Colonic mucosa (tissue), 4 donors: ENCODE data around the gene AFP. TPM values are rescaled to one million over a fixed set of nuclear protein-coding genes. Genes with fewer than 3 reads are reported as not detected.

Experiments used
- DNase-seq: peaks from one replicate; pipeline ENCODE4 v3.0.0-alpha.2; 2020
- H3K27ac ChIP-seq: fragments of 200-600 bp; one replicate; pipeline ENCODE4 v1.8.0; 2021
- H3K27me3 ChIP-seq: fragments of 200-600 bp; one replicate; pipeline ENCODE4 v1.8.0; 2021
- H3K36me3 ChIP-seq: fragments of 200-600 bp; one replicate; pipeline ENCODE4 v1.8.0; 2021
- H3K4me1 ChIP-seq: fragments of 200-600 bp; one replicate; pipeline ENCODE4 v1.8.0; 2021; ENCODE audit warnings: mild to moderate bottlenecking
- H3K4me3 ChIP-seq: fragments of 200-600 bp; one replicate; pipeline ENCODE4 v1.8.0; 2021
- H3K9ac ChIP-seq, 2 donors: one replicate each; pipeline ENCODE4 v1.7.0; 2013; ENCODE audit warnings: control low read depth in 2 of 2, low read depth in 2 of 2, low read length in 2 of 2
- H3K9me3 ChIP-seq: fragments of 200-600 bp; one replicate; pipeline ENCODE4 v1.8.0; 2021
- CTCF ChIP-seq: fragments of 200-600 bp; IDR thresholded peaks from one replicate; pipeline ENCODE4 v1.8.0; 2022; ENCODE audit warnings: antibody characterized with exemption, mild to moderate bottlenecking
- intact Hi-C: fragments of 100-400 bp; cut with DNase I; formaldehyde crosslinking; loops from one replicate; pipeline ENCODE4 v1.14.1; 2022
- total RNA-seq, 2 donors: library from RNA; stranded (reverse); fragmentation: NEBNext Ultra II Directional in 1 of 2; extraction: Animal tissue kit (Norgen Biotek cat#: 25700) in 1 of 2; gene quantifications; one replicate each; pipeline ENCODE4 v1.2.1, GENCODE V29; 2021
- donor health status: healthy.
- donor health status: DM: no; HTN: no; CAD: no.
- donor health status: DM: no; HTN: no; CAD: no.

Gene AFP
- total RNA-seq, 2 donors from 2014 or later = 0.48 to 4.6 TPM

DNA sequence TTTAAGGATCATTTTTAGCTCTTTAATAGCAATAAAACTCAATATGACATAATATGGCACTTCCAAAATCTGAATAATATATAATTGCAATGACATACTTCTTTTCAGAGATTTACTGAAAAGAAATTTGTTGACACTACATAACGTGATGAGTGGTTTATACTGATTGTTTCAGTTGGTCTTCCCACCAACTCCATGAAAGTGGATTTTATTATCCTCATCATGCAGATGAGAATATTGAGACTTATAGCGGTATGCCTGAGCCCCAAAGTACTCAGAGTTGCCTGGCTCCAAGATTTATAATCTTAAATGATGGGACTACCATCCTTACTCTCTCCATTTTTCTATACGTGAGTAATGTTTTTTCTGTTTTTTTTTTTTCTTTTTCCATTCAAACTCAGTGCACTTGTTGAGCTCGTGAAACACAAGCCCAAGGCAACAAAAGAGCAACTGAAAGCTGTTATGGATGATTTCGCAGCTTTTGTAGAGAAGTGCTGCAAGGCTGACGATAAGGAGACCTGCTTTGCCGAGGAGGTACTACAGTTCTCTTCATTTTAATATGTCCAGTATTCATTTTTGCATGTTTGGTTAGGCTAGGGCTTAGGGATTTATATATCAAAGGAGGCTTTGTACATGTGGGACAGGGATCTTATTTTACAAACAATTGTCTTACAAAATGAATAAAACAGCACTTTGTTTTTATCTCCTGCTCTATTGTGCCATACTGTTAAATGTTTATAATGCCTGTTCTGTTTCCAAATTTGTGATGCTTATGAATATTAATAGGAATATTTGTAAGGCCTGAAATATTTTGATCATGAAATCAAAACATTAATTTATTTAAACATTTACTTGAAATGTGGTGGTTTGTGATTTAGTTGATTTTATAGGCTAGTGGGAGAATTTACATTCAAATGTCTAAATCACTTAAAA is 16.6 kb upstream of the AFP start:
- Histone ChIP-seq H3K27ac (no peak overlapping the region), H3K36me3 (no peaks in the 10 kb centered on the region), H3K9ac (no peak overlapping the region), H3K27me3 (no peaks in the 10 kb centered on the region), H3K4me1 (no peaks in the 10 kb centered on the region), H3K4me3 (no peak overlapping the region), H3K9me3 (no peaks in the 10 kb centered on the region)
- intact Hi-C loops = no loop called here
- TF ChIP-seq CTCF = no peak
- DNase-seq = no peak

- H3K9ac ChIP-seq = no peak overlapping the region
- no peak overlapping the region for H3K27ac ChIP-seq
- no peak overlapping the region for H3K4me3 ChIP-seq
- no peaks in the 10 kb centered on the region for H3K27me3 ChIP-seq
- H3K4me1 ChIP-seq = no peaks in the 10 kb centered on the region
- H3K36me3 ChIP-seq = no peaks in the 10 kb centered on the region
- TF ChIP-seq CTCF = no peak
- intact Hi-C loops = no loop called here
- no peaks in the 10 kb centered on the region for H3K9me3 ChIP-seq
- DNase-seq = no peak
These were observed 15.4 kb upstream of the AFP start for GRCh38 chr4:73420615-73421014.

GRCh38 chr4:73421708-73422457 is 14.1 kb upstream of the AFP start:
- no peak for TF ChIP-seq CTCF
- Histone ChIP-seq H3K27ac (no peak overlapping the region), H3K9ac (no peak overlapping the region), H3K4me1 (no peaks in the 10 kb centered on the region), H3K27me3 (no peaks in the 10 kb centered on the region), H3K36me3 (no peaks in the 10 kb centered on the region), H3K9me3 (no peaks in the 10 kb centered on the region), H3K4me3 (no peak overlapping the region)
- intact Hi-C loops = no loop called here
- no peak for DNase-seq

DNA sequence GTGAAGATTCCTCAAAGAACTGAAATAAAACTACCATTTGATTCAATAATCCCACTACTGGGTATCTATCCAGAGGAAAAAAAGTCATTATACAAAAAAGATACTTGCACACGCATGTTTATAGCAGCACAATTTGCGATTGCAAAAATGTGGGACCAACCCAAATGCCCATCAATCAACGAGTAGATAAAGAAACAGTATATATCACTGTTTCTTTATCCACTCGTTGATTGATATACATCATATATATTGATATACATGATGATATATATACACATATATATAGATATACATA is 13.6 kb upstream of the AFP start:
- intact Hi-C loops = no loop called here

GRCh38 chr4:73423184-73423583 is 12.8 kb upstream of the AFP start:
- no peak for TF ChIP-seq CTCF

More for the DNA sequence above, 13.6 kb upstream of the AFP start:
- Histone ChIP-seq H3K27ac (no peak overlapping the region), H3K4me3 (no peak overlapping the region), H3K27me3 (no peaks in the 10 kb centered on the region), H3K4me1 (no peaks in the 10 kb centered on the region), H3K9ac (no peak overlapping the region), H3K36me3 (no peaks in the 10 kb centered on the region), H3K9me3 (no peaks in the 10 kb centered on the region)
- DNase-seq = no peak
- TF ChIP-seq CTCF = no peak

More at GRCh38 chr4:73423184-73423583, 12.8 kb upstream of the AFP start:
- H3K36me3 ChIP-seq = no peaks in the 10 kb centered on the region
- no peaks in the 10 kb centered on the region for H3K27me3 ChIP-seq
- no peak overlapping the region for H3K27ac ChIP-seq
- no peaks in the 10 kb centered on the region for H3K4me1 ChIP-seq
- H3K4me3 ChIP-seq = no peak overlapping the region
- intact Hi-C loops = no loop called here
- no peaks in the 10 kb centered on the region for H3K9me3 ChIP-seq
- H3K9ac ChIP-seq = no peak overlapping the region
- DNase-seq = no peak
